Memory B cell (primary cell): ENCODE measurements around the gene GTPBP6.

Source experiments
- ATAC-seq: fragments of 150-1000 bp; cut with Tn5 transposase; 2 replicates; pipeline ENCODE4 v1.10.0; 2021; ENCODE audit warnings: low read depth, mild to moderate bottlenecking, moderate library complexity
- DNase-seq, 2 donors: peaks; one replicate each; pipeline ENCODE4 v3.0.0; 2022; ENCODE audit warnings: low spot score in 2 of 2
- H3K27ac Mint-ChIP-seq: one replicate; pipeline ENCODE4 v1.8.0; 2022; ENCODE audit warnings: mild to moderate bottlenecking, moderate library complexity, mixed read lengths
- H3K27me3 Mint-ChIP-seq: one replicate; pipeline ENCODE4 v1.8.0; 2022; ENCODE audit warnings: mixed read lengths
- H3K36me3 Mint-ChIP-seq: one replicate; pipeline ENCODE4 v1.8.0; 2022; ENCODE audit warnings: mild to moderate bottlenecking, mixed read lengths
- H3K4me1 Mint-ChIP-seq: one replicate; pipeline ENCODE4 v1.8.0; 2022; ENCODE audit warnings: mixed read lengths
- H3K4me3 Mint-ChIP-seq: one replicate; pipeline ENCODE4 v1.8.0; 2022; ENCODE audit warnings: mild to moderate bottlenecking, moderate library complexity, mixed read lengths
- H3K9me3 Mint-ChIP-seq: one replicate; pipeline ENCODE4 v1.8.0; 2022; ENCODE audit warnings: mixed read lengths

GTPBP6 gene

GRCh38 chrX:347351-348117 lies 28.9 kb upstream of the GTPBP6 start:
- H3K9me3 Mint-ChIP-seq = no peaks in the 10 kb centered on the region
- H3K4me1 Mint-ChIP-seq = peaks cover 2% of the 10 kb centered on the region
- H3K36me3 Mint-ChIP-seq = peaks cover 17% of the 10 kb centered on the region
- no peak overlapping the region for H3K4me3 Mint-ChIP-seq
- no peak for ATAC-seq
- no peak overlapping the region for H3K27ac Mint-ChIP-seq
- DNase-seq = no peak
- no peaks in the 10 kb centered on the region for H3K27me3 Mint-ChIP-seq

GRCh38 chrX:346034-346813 lies 27.6 kb upstream of the GTPBP6 start:
- peaks cover 22% of the 10 kb centered on the region for H3K36me3 Mint-ChIP-seq
- DNase-seq (no peak), ATAC-seq (no peak)
- peaks cover 2% of the 10 kb centered on the region for H3K4me1 Mint-ChIP-seq
- H3K27me3 Mint-ChIP-seq = no peaks in the 10 kb centered on the region
- peaks cover 2% of the 10 kb centered on the region for H3K9me3 Mint-ChIP-seq
- H3K27ac Mint-ChIP-seq = no peak overlapping the region
- no peak overlapping the region for H3K4me3 Mint-ChIP-seq

- no peak for DNase-seq
- H3K27ac Mint-ChIP-seq = no peak overlapping the region
- peaks cover 2% of the 10 kb centered on the region for H3K9me3 Mint-ChIP-seq
- H3K4me3 Mint-ChIP-seq = no peak overlapping the region
- no peaks in the 10 kb centered on the region for H3K27me3 Mint-ChIP-seq
- peaks cover 2% of the 10 kb centered on the region for H3K4me1 Mint-ChIP-seq
- ATAC-seq = no peak
- peaks cover 20% of the 10 kb centered on the region for H3K36me3 Mint-ChIP-seq
These were observed 26.7 kb upstream of the GTPBP6 start for GRCh38 chrX:345020-345925.

GRCh38 chrX:344371-344901 lies 25.8 kb upstream of the GTPBP6 start:
- Mint-ChIP-seq H3K36me3 (peaks cover 19% of the 10 kb centered on the region), H3K9me3 (peaks cover 2% of the 10 kb centered on the region), H3K27ac (no peak overlapping the region), H3K4me3 (no peak overlapping the region), H3K4me1 (peaks cover 2% of the 10 kb centered on the region), H3K27me3 (no peaks in the 10 kb centered on the region)
- ATAC-seq = no peak
- DNase-seq = no peak

- DNase-seq = no peak
- H3K9me3 Mint-ChIP-seq = peaks cover 2% of the 10 kb centered on the region
- H3K4me1 Mint-ChIP-seq = no peaks in the 10 kb centered on the region
- no peak for ATAC-seq
- peaks cover 24% of the 10 kb centered on the region for H3K36me3 Mint-ChIP-seq
- peak overlapping the region; percentile 65 for H3K27ac Mint-ChIP-seq
- H3K4me3 Mint-ChIP-seq = no peak overlapping the region
- no peaks in the 10 kb centered on the region for H3K27me3 Mint-ChIP-seq
These were observed 23.0 kb upstream of the GTPBP6 start for GRCh38 chrX:341541-342101.

- no peak for ATAC-seq
- Mint-ChIP-seq H3K27ac (no peak overlapping the region), H3K36me3 (peaks cover 29% of the 10 kb centered on the region)
These were observed 22.2 kb upstream of the GTPBP6 start for GRCh38 chrX:340641-341423.

GRCh38 chrX:340121-340520 lies 21.5 kb upstream of the GTPBP6 start:
- H3K4me3 Mint-ChIP-seq = no peak overlapping the region
- no peaks in the 10 kb centered on the region for H3K27me3 Mint-ChIP-seq
- H3K4me1 Mint-ChIP-seq = no peaks in the 10 kb centered on the region
- H3K9me3 Mint-ChIP-seq = peaks cover 2% of the 10 kb centered on the region
- peaks cover 27% of the 10 kb centered on the region for H3K36me3 Mint-ChIP-seq
- no peak overlapping the region for H3K27ac Mint-ChIP-seq
- ATAC-seq (no peak), DNase-seq (no peak)

More at GRCh38 chrX:340641-341423, 22.2 kb upstream of the GTPBP6 start:
- Mint-ChIP-seq H3K27me3 (no peaks in the 10 kb centered on the region), H3K4me1 (no peaks in the 10 kb centered on the region), H3K9me3 (peaks cover 2% of the 10 kb centered on the region), H3K4me3 (no peak overlapping the region)
- no peak for DNase-seq

GRCh38 chrX:338836-339400 lies 20.3 kb upstream of the GTPBP6 start:
- H3K4me1 Mint-ChIP-seq = no peaks in the 10 kb centered on the region
- H3K27me3 Mint-ChIP-seq = no peaks in the 10 kb centered on the region
- no peak overlapping the region for H3K4me3 Mint-ChIP-seq
- no peak overlapping the region for H3K27ac Mint-ChIP-seq
- H3K9me3 Mint-ChIP-seq = peaks cover 2% of the 10 kb centered on the region
- H3K36me3 Mint-ChIP-seq = peaks cover 26% of the 10 kb centered on the region
- DNase-seq = no peak
- ATAC-seq = no peak

- no peak for DNase-seq
- H3K4me3 Mint-ChIP-seq = no peak overlapping the region
- no peak for ATAC-seq
- H3K4me1 Mint-ChIP-seq = no peaks in the 10 kb centered on the region
- no peaks in the 10 kb centered on the region for H3K27me3 Mint-ChIP-seq
- no peak overlapping the region for H3K27ac Mint-ChIP-seq
- peaks cover 2% of the 10 kb centered on the region for H3K9me3 Mint-ChIP-seq
- peaks cover 26% of the 10 kb centered on the region for H3K36me3 Mint-ChIP-seq
These were observed 19.8 kb upstream of the GTPBP6 start for GRCh38 chrX:338281-338835.

GRCh38 chrX:337331-337831 lies 18.8 kb upstream of the GTPBP6 start:
- no peak overlapping the region for H3K27ac Mint-ChIP-seq
- ATAC-seq = no peak
- H3K9me3 Mint-ChIP-seq = peaks cover 2% of the 10 kb centered on the region

GRCh38 chrX:336227-336626 lies 17.6 kb upstream of the GTPBP6 start:
- Mint-ChIP-seq H3K27me3 (peaks cover 4% of the 10 kb centered on the region), H3K27ac (no peak overlapping the region), H3K36me3 (peaks cover 20% of the 10 kb centered on the region), H3K4me3 (no peak overlapping the region), H3K4me1 (peaks cover 3% of the 10 kb centered on the region), H3K9me3 (no peaks in the 10 kb centered on the region)
- ATAC-seq = no peak
- DNase-seq = no peak

More at GRCh38 chrX:337331-337831, 18.8 kb upstream of the GTPBP6 start:
- H3K27me3 Mint-ChIP-seq = no peaks in the 10 kb centered on the region
- peaks cover 27% of the 10 kb centered on the region for H3K36me3 Mint-ChIP-seq
- H3K4me1 Mint-ChIP-seq = no peaks in the 10 kb centered on the region
- DNase-seq = no peak
- H3K4me3 Mint-ChIP-seq = no peak overlapping the region

- H3K9me3 Mint-ChIP-seq = no peaks in the 10 kb centered on the region
- H3K27me3 Mint-ChIP-seq = peaks cover 4% of the 10 kb centered on the region
- H3K4me1 Mint-ChIP-seq = peaks cover 3% of the 10 kb centered on the region
- DNase-seq (no peak), ATAC-seq (no peak)
- H3K4me3 Mint-ChIP-seq = no peak overlapping the region
- peaks cover 20% of the 10 kb centered on the region for H3K36me3 Mint-ChIP-seq
- no peak overlapping the region for H3K27ac Mint-ChIP-seq
These were observed 17.2 kb upstream of the GTPBP6 start for GRCh38 chrX:335758-336155.
